K562 (cell line): ENCODE results near the gene HOXC12. TPM values are rescaled to one million over a fixed set of nuclear protein-coding genes. Genes with fewer than 3 reads are reported as not detected.

Source experiments
- ATF1 ChIP-seq, 2 experiments: fragments of 450-650 bp in 1 of 2; IDR thresholded peaks; 2 replicates each; pipeline ENCODE4 v1.6.1; 2016; ENCODE audit warnings: missing compliant biosample characterization in 1 of 2, missing genetic modification characterization in 1 of 2
- ATF7 ChIP-seq: fragments of 450-650 bp; IDR thresholded peaks from 2 replicates; pipeline ENCODE4 v1.7.1; 2014; ENCODE audit warnings: mild to moderate bottlenecking, moderate library complexity
- CXXC5 ChIP-seq: fragments of 250-450 bp; sonication (Bioruptor Pico); IDR thresholded peaks from 2 replicates; pipeline ENCODE4 v1.8.0; 2022; ENCODE audit warnings: inconsistent platforms, mild to moderate bottlenecking, moderate library complexity
- E2F3 ChIP-seq: fragments of 250-450 bp; sonication (Bioruptor Pico); IDR thresholded peaks from 2 replicates; pipeline ENCODE4 v1.4.0; 2020; ENCODE audit warnings: mild to moderate bottlenecking
- ESRRA ChIP-seq: fragments of 450-650 bp; IDR thresholded peaks from 2 replicates; pipeline ENCODE4 v1.6.1; 2014; ENCODE audit warnings: low read depth, mild to moderate bottlenecking, moderate library complexity, borderline replicate concordance
- FOXK2 ChIP-seq, 2 experiments: fragments of 450-650 bp; IDR thresholded peaks in 1 of 2; conservative IDR thresholded peaks in 1 of 2; 2 replicates each; pipeline ENCODE4 v1.6.1; 2016; ENCODE audit warnings: low read depth in 2 of 2, mild to moderate bottlenecking in 1 of 2
- GABPA ChIP-seq: fragments of 200-800 bp; sonication (Bioruptor generic); conservative IDR thresholded peaks from 2 replicates; pipeline ENCODE4 v1.6.1; 2016; ENCODE audit warnings: low read depth, missing genetic modification characterization, missing compliant biosample characterization
- HES1 ChIP-seq: fragments of 450-650 bp; IDR thresholded peaks from 2 replicates; pipeline ENCODE4 v1.6.1; 2016; ENCODE audit warnings: low read depth, mild to moderate bottlenecking, moderate library complexity
- HLTF ChIP-seq: fragments of 450-650 bp; IDR thresholded peaks from 2 replicates; pipeline ENCODE4 v1.6.1; 2016
- L3MBTL2 ChIP-seq: fragments of 450-650 bp; IDR thresholded peaks from 2 replicates; pipeline ENCODE4 v1.6.1; 2016; ENCODE audit warnings: mild to moderate bottlenecking, moderate library complexity
- LEF1 ChIP-seq: fragments of 450-650 bp; IDR thresholded peaks from 2 replicates; pipeline ENCODE4 v1.6.1; 2016; ENCODE audit warnings: mild to moderate bottlenecking
- MIER1 ChIP-seq: fragments of 450-650 bp; IDR thresholded peaks from 2 replicates; pipeline ENCODE4 v1.6.1; 2016; ENCODE audit warnings: antibody characterized with exemption, mild to moderate bottlenecking, low read depth
- MYC ChIP-seq, 2 experiments: fragments of 250-450 bp in 1 of 2; sonication (Bioruptor Pico) in 1 of 2; IDR thresholded peaks; 2 replicates each; pipeline versions ENCODE4 v1.5.1 to v1.6.1; 2012 to 2021; ENCODE audit warnings: low read depth in 2 of 2, borderline replicate concordance in 1 of 2, improper control_type of control experiment in 1 of 2, low read length in 1 of 2, mild to moderate bottlenecking in 1 of 2, moderate library complexity in 1 of 2
- NR2C2 ChIP-seq, 2 experiments: fragments of 200-800 bp in 1 of 2; sonication (Bioruptor generic) in 1 of 2; sonication (generic) in 1 of 2; formaldehyde crosslinking in 1 of 2; IDR thresholded peaks; 2 replicates each; pipeline versions ENCODE4 v1.6.1 to v1.8.0; 2016 to 2022; ENCODE audit warnings: mild to moderate bottlenecking in 1 of 2, missing compliant biosample characterization in 1 of 2, missing genetic modification characterization in 1 of 2, missing genetic modification reagents in 1 of 2
- PKNOX1 ChIP-seq: fragments of 450-650 bp; IDR thresholded peaks from 2 replicates; pipeline ENCODE4 v1.6.1; 2016
- RBFOX2 ChIP-seq: fragments of 200-400 bp; formaldehyde crosslinking; IDR thresholded peaks from 2 replicates; pipeline ENCODE4 v1.6.1; 2017; ENCODE audit warnings: low read depth, mild to moderate bottlenecking, low read length, moderate library complexity
- SMAD4 ChIP-seq: fragments of 250-450 bp; sonication (Bioruptor Pico); conservative IDR thresholded peaks from 2 replicates; pipeline ENCODE4 v1.8.0; 2021; ENCODE audit warnings: inconsistent platforms, mild to moderate bottlenecking, moderate library complexity
- YBX1 ChIP-seq: fragments of 450-650 bp; IDR thresholded peaks from 2 replicates; pipeline ENCODE4 v1.7.1; 2016; ENCODE audit warnings: mild to moderate bottlenecking
- ZNF311 ChIP-seq: fragments of 250-450 bp; sonication (Bioruptor Pico); IDR thresholded peaks from 2 replicates; pipeline ENCODE4 v1.4.0; 2020; ENCODE audit warnings: mild to moderate bottlenecking, moderate library complexity
- polyA plus RNA-seq, 8 experiments: library from polyadenylated mRNA; depleted of rRNA in 4 of 8; stranded (reverse) in 5 of 8; unstranded in 3 of 8; fragments of >200 nt; fragmentation: Nextera tagmentation in 2 of 8; fragmentation: Illumina TruSeq in 1 of 8; extraction: Ambion mirVana in 2 of 8; extraction: Trizol in 1 of 8; gene quantifications; 2 replicates each; pipeline versions ENCODE4 v1.2.1 to v1.2.3, GENCODE V29; 2011 to 2014; ENCODE audit warnings: inconsistent platforms in 1 of 8, missing spikeins in 1 of 8
- total RNA-seq, 7 experiments: library from RNA; depleted of rRNA in 6 of 7; stranded (reverse); fragments of >200 nt in 6 of 7; fragmentation: Illumina TruSeq in 2 of 7; extraction: Trizol in 2 of 7; gene quantifications; 2 replicates each; pipeline versions ENCODE4 v1.2.1 to v1.2.3, GENCODE V29; 2011 to 2021; ENCODE audit warnings: low replicate concordance in 1 of 7
- TF ChIP-seq, protein P1 (sequence below): fragments of 200-800 bp; sonication (Bioruptor generic); IDR thresholded peaks from 2 replicates; pipeline ENCODE4 v1.6.1; 2017; ENCODE audit warnings: missing genetic modification characterization, missing compliant biosample characterization

The HOXC12 gene
- total and polyA plus RNA-seq, 9 of the 15 experiments (the other 6 are each of a cell fraction or from before 2014, with no cell fraction given) = 0.04 to 0.36 (median 0.11) TPM; not detected in 1

GRCh38 chr12:53949631-53950436 lies 4.9 kb upstream of the HOXC12 start (continued):
- TF ChIP-seq, protein P1, sequence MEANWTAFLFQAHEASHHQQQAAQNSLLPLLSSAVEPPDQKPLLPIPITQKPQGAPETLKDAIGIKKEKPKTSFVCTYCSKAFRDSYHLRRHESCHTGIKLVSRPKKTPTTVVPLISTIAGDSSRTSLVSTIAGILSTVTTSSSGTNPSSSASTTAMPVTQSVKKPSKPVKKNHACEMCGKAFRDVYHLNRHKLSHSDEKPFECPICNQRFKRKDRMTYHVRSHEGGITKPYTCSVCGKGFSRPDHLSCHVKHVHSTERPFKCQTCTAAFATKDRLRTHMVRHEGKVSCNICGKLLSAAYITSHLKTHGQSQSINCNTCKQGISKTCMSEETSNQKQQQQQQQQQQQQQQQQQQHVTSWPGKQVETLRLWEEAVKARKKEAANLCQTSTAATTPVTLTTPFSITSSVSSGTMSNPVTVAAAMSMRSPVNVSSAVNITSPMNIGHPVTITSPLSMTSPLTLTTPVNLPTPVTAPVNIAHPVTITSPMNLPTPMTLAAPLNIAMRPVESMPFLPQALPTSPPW = peak; percentile 83
- TF ChIP-seq FOXK2 (conservative IDR thresholded peaks at IDR 0.05 in 1 of 2, IDR thresholded peaks at IDR 0.05 in 1 of 2; ENCODE audit: low read depth in 2 of 2) (no peak), HES1 (no peak), ATF1 (CRISPR knock-in tag; IDR thresholded peaks at IDR 0.05) (no peak), ATF1 (tag; IDR thresholded peaks at IDR 0.05) (peak; percentile 42; the same call in 1 of the 2 replicates), ZNF311 (no peak), PKNOX1 (no peak), HLTF (no peak), GABPA (tag) (peak; percentile 39; the same call in 1 of the 2 replicates), MIER1 (no peak), NR2C2 (CRISPR knock-in tag; IDR thresholded peaks at IDR 0.05) (no peak), NR2C2 (tag; IDR thresholded peaks at IDR 0.05) (peak; percentile 24; the same call in 1 of the 2 replicates), LEF1 (peak; percentile 67; the same call in 1 of the 2 replicates), MYC (IDR thresholded peaks at IDR 0.05; ENCODE audit: low read depth, low read length) (0 out of 2 replicates have a peak, but pooled peaks have one; percentile 13), MYC (CRISPR knock-in tag; IDR thresholded peaks at IDR 0.05; ENCODE audit: borderline replicate concordance, low read depth) (no peak), ATF7 (peak; percentile 50), YBX1 (no peak), E2F3 (CRISPR knock-in tag) (no peak), L3MBTL2 (0 out of 2 replicates have a peak, but pooled peaks have one; percentile 29), ESRRA (peak; percentile 99), CXXC5 (CRISPR knock-in tag) (peak; percentile 47; the same call in 1 of the 2 replicates), SMAD4 (CRISPR knock-in tag) (peak; percentile 86), RBFOX2 (peak; percentile 30; the same call in 1 of the 2 replicates)
